ENCODE measurements around the gene SRSF4.

SRSF4 gene

GRCh38 chr1:29105822-29106221 is 75.9 kb downstream of the SRSF4 start:
- peaks cover 70% of the 10 kb centered on the region for H3K36me3 Mint-ChIP-seq (ENCODE audit: insufficient read depth)
- DNase-seq: no peak
- H3K27ac Mint-ChIP-seq: no peak overlapping the region
- ATAC-seq (replicated peaks): no peak
- H3K4me1 Mint-ChIP-seq (ENCODE audit: low read depth in 2 of 2): no peaks in the 10 kb centered on the region
- H3K4me3 Mint-ChIP-seq: no peak overlapping the region
- no peaks in the 10 kb centered on the region for H3K9me3 Mint-ChIP-seq
- no peaks in the 10 kb centered on the region for H3K27me3 Mint-ChIP-seq

- Mint-ChIP-seq H3K36me3 (ENCODE audit: insufficient read depth) (peaks cover 59% of the 10 kb centered on the region), H3K4me3 (no peak overlapping the region), H3K4me1 (ENCODE audit: low read depth in 2 of 2) (peaks cover 5 to 6% of the 10 kb centered on the region in 2 donors), H3K9me3 (no peaks in the 10 kb centered on the region), H3K27ac (no peak overlapping the region), H3K27me3 (no peaks in the 10 kb centered on the region)
- DNase-seq (no peak), ATAC-seq (replicated peaks) (no peak)
Observed at GRCh38 chr1:29100487-29100886, 81.2 kb downstream of the SRSF4 start.

DNA sequence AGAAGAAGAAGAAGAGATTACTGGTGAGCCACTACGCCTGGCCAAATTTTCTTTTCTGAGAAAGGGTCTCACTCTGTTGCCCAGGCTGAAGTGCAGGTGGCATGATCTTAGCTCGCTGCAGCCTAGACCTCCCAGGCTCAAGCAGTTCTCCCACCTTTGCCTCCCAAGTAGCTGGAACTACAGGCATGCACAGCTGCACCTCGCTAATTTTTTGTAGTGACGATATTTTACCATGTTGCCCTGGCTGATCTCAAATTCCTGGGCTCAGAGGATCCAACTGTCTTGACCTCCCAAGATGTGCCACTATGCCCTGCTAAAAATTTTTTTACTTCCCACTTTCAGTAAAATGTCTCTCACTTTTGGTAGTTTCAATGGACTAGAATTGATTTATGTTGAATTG is 82.4 kb downstream of the SRSF4 start:
- H3K27me3 Mint-ChIP-seq: no peaks in the 10 kb centered on the region
- H3K4me1 Mint-ChIP-seq (ENCODE audit: low read depth in 2 of 2): peaks cover 7 to 9% of the 10 kb centered on the region in 2 donors
- H3K9me3 Mint-ChIP-seq: no peaks in the 10 kb centered on the region
- no peak overlapping the region for H3K4me3 Mint-ChIP-seq
- DNase-seq: no peak
- no peak overlapping the region for H3K27ac Mint-ChIP-seq
- H3K36me3 Mint-ChIP-seq (ENCODE audit: insufficient read depth): peaks cover 63% of the 10 kb centered on the region
- no peak for ATAC-seq (replicated peaks)

All from effector memory CD8-positive, alpha-beta T cell (primary cell).